ENCODE data around the gene ALOX15. TPM values are rescaled to one million over a fixed set of nuclear protein-coding genes. Genes with fewer than 3 reads are reported as not detected.
A peak's percentile ranks its signal among the peaks of the same experiment; 100 is the strongest.
"Not testable (repeated sequence)": the region's sequence is repeated elsewhere in the genome, so short reads cannot be mapped to it uniquely, and the experiment has no call there.

ALOX15 gene
- total RNA-seq, 1 donor from 2014 or later = 0.31 TPM

GRCh38 chr17:4594406-4594805 is 47.1 kb downstream of the ALOX15 start:
- DNase-seq = no peak

GRCh38 chr17:4593021-4593421 is 48.5 kb downstream of the ALOX15 start:
- no peak for DNase-seq

DNA sequence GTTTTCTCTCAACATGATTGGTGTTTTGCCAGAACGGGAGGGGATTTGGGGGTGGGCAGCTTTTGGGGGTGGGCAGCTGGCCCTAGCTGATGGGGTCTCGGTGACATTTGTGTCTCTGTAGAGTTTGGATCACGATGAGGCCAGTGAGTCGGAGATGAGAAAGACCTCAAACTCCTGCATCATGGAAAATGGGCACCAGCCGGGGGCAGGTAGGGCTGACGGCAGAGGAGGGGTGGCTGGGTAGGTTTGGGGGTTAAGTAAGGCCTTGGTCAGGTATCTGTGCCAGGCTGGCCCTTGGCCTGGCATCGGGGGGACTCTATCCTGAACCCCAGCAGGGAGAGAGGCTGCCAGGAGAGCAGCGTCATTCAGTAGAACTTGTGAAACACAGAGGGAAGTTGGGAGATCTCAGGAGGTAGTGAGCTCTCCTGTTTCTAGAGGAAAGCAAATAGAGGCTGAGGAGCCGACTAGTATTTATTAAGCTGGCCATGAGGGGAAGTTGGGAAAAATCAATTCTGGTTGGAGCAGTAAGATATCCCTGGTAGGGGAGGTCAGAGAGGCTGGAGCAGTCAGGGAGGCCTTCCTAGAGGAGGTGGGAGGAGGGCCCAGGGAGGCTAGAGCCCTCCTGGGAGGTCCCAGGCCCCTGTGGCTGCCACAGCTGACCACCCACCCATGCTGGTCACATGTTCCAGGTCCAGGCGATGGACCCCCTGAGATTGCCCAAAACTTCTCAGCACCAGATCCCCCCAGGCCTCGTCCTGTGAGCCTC is 49.1 kb downstream of the ALOX15 start:
- DNase-seq = no peak

- no peak for DNase-seq
These were observed 49.9 kb downstream of the ALOX15 start for GRCh38 chr17:4591529-4591928.

DNA sequence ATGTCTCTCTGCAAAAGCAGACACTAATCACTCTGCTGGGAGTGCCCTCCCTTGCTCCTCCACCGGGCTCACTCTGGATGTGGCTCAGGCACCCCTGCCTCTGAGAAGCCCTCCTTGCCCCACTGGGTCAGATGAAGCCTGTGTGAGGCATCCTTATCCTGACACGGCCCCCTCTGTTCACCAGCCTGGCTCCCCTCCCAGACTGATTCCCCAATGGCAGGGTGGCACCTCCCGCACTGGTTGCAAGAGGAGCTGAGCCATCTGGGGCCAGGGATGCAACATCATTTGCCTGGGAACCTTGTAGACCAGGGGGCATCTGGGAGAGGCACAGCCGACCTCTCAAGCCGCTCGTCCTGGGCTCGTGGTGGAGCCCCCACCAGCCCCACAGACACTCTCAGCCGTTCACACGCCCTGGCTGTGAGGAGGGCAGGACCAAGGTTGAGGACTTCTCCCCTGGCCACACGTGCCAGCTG is 50.5 kb downstream of the ALOX15 start:
- DNase-seq = no peak

DNA sequence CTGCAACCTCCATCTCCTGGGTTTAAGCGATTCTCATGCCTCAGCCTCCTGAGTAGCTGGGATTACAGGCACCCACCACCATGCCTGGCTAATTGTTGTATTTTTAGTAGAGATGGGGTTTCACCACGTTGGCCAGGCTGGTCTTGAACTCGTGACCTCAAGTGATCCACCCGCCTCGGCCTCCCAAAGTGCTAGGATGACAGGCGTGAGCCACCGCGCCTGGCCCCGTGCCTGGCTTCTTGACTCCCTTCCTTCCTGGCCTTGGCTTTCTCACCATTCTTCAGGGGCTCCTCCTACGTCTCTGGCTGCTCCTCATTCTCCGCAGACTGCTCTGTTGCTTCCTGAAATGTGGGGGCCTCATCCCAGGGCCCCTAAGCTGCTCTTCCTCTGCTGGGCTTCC is 51.4 kb downstream of the ALOX15 start:
- not testable (repeated sequence) for DNase-seq

DNA sequence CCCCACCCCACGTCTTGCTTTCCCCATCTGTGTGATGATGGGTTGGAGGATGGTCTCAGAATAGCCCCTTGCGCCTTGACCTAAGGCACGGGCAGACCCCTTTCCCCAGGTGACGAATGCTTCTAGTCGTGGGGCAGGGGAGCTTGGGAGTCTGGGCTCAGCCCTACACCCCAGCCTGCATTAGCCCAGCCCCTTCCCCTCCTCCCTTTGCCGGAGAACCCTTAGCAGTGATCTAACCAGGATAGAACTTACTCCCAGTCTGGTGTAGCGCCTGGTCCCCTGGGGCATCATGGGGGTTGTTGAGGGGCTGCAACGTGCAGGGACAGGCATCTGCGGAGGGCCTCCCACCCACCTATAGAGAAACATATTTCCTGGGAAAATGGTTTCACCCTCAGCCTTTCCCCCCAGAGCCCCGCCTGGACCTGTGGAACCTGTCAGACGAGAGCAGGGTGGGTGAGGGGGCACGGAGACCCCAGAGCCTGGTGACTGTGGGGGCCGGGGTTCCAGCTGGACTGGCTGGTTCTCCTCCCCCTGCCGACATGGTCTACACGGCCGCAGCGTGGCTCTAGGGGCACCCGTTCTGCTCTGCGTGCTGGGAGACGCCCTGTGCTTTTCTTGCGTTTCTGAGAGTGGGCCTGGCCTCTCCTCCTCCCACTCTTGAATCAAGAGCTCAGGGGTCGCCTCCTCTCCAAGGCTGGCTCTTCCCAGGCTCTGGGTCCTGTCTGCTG is 52.4 kb downstream of the ALOX15 start:
- DNase-seq = no peak

DNA sequence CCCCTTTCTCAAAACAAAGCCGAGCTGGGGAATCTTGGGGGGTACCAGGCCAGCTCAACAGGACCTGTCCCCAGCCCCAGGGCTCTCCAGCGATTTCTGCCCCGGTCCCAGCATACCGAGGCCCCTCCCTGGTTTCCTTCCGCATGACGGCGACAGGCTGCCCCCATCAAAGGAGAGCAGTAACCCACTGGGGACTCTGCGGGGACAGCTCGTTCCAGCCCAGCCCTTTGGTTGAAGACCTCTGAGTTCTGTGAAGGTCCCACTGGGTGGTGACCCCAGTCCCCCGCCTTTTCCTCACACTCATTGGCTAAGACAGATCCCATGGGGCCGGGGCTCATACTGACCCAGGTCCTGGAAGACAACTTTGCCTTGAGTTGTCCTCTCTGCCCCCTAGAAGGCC is 53.1 kb downstream of the ALOX15 start:
- DNase-seq = no peak

DNA sequence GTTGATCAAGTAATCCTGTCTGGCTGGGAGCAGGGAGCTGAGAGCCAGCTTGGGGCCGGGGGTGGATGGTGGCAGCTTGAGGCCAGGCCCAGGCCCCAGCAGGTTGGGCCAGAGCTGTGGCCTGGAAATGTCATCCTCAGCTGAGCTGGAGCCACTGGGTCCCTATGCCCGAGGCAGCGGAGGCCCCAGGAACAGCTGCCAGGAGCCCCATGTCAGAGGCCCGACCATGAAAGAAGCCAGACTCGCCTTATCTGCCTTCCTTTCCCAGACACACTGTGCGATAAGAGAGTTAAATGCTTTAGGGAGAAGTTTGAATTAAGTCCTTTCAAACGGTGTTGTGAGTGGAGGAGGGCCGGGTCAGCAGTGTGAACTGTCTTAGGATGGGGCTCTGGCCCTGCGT is 53.7 kb downstream of the ALOX15 start:
- DNase-seq = no peak

- no peak for DNase-seq
These were observed 54.3 kb downstream of the ALOX15 start for GRCh38 chr17:4587195-4587594.

- DNase-seq = peak; percentile 57
These were observed 55.4 kb downstream of the ALOX15 start for GRCh38 chr17:4586043-4586442.

GRCh38 chr17:4585638-4585994 is 55.9 kb downstream of the ALOX15 start:
- DNase-seq = peak; percentile 68

- DNase-seq = no peak
These were observed 56.4 kb downstream of the ALOX15 start for GRCh38 chr17:4584917-4585637.

- peak; percentile 84 for DNase-seq
These were observed 57.2 kb downstream of the ALOX15 start, which contains the start of gene SMTNL2 for GRCh38 chr17:4584101-4584916. Gene SMTNL2, plus strand, starts transcription at chr17:4584529. Its CDS starts 77 bp downstream, at chr17:4584606.

GRCh38 chr17:4583782-4584100 is 57.7 kb downstream of the ALOX15 start:
- DNase-seq = peak; percentile 81

DNA sequence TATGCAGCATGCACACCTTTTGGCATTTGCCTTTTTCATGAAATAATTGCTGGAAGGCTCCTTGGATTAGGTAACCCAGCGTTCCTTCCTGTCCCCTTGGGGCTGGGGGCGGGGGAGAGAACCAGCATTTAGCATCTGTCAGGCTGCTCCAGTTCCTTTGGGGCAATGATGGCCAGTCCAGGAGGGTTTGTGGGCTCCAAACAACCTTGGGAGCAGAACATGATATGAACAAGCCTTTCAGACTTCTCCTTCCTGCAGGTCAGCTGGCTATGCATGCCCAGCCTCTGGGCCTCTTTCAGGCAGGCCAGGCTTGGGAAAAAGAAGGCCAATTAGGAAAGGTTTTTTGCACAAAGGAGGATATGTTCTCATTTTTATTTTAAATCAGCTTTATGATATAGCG is 58.3 kb downstream of the ALOX15 start:
- DNase-seq = no peak

GRCh38 chr17:4582691-4583090 is 58.8 kb downstream of the ALOX15 start:
- DNase-seq = no peak

- no peak for DNase-seq
These were observed 59.4 kb downstream of the ALOX15 start for GRCh38 chr17:4582101-4582501.
